COLO829 (cell line): ENCODE results near the gene NEXN.
"Not testable (repeated sequence)": the region's sequence is repeated elsewhere in the genome, so short reads cannot be mapped to it uniquely, and the experiment has no call there.

Experiments
- DNase-seq: peaks from one replicate; pipeline ENCODE4 v3.0.0; 2012; ENCODE audit warnings: low spot score

NEXN gene

GRCh38 chr1:77961392-77961791 is 73.0 kb downstream of the NEXN start:
- no peak for DNase-seq

GRCh38 chr1:77966291-77966690 is 77.9 kb downstream of the NEXN start:
- DNase-seq = no peak

- DNase-seq = no peak
Measured at GRCh38 chr1:77970192-77970591, 81.8 kb downstream of the NEXN start.

- DNase-seq = no peak
Measured at GRCh38 chr1:77972080-77972479, 83.7 kb downstream of the NEXN start.

- DNase-seq = no peak
Measured at GRCh38 chr1:77975386-77975785, 87.0 kb downstream of the NEXN start.

GRCh38 chr1:77975907-77976306 is 87.5 kb downstream of the NEXN start:
- DNase-seq = no peak

- no peak for DNase-seq
Measured at GRCh38 chr1:77976433-77977076, 88.1 kb downstream of the NEXN start.

GRCh38 chr1:77977989-77978292 is 89.5 kb downstream of the NEXN start:
- DNase-seq = no peak

GRCh38 chr1:77978293-77978968 is 90.0 kb downstream of the NEXN start:
- DNase-seq = peak; percentile 63

GRCh38 chr1:77978969-77979876 is 90.8 kb downstream of the NEXN start, which contains the start of gene FUBP1:
FUBP1 (minus strand) TSS chr1:77979072; CDS start chr1:77979004, 68 bp downstream.
- peak; percentile 90 for DNase-seq

GRCh38 chr1:77983352-77983996 is 95.0 kb downstream of the NEXN start:
- not testable (repeated sequence) for DNase-seq

- no peak for DNase-seq
Measured at GRCh38 chr1:77983997-77984355, 95.6 kb downstream of the NEXN start.

GRCh38 chr1:77984629-77985028 is 96.2 kb downstream of the NEXN start:
- DNase-seq = no peak

- DNase-seq = no peak
Measured at GRCh38 chr1:77986810-77987209, 98.4 kb downstream of the NEXN start.

- no peak for DNase-seq
Measured at GRCh38 chr1:77987919-77988318, 99.5 kb downstream of the NEXN start.

GRCh38 chr1:77989744-77990143 is 101.3 kb downstream of the NEXN start:
- DNase-seq = no peak

GRCh38 chr1:77990629-77991204 is 102.3 kb downstream of the NEXN start:
- no peak for DNase-seq

- no peak for DNase-seq
Measured at GRCh38 chr1:77991638-77992037, 103.2 kb downstream of the NEXN start.
